Activated CD8-positive, alpha-beta memory T cell treated with anti-CD3 and anti-CD28 coated beads for 36 hours (primary cell): ENCODE measurements around the gene MXD1. TPM values are rescaled to one million over a fixed set of nuclear protein-coding genes. Genes with fewer than 3 reads are reported as not detected.

ENCODE experiments used
- CTCF ChIA-PET: fragments of 350-600 bp; sonication (Branson Sonifier 250); formaldehyde crosslinking; loops from one replicate; lab custom pipeline; 2021; ENCODE audit warnings: antibody characterized with exemption; lab: Charles Lee
- POLR2A ChIA-PET: fragments of 350-600 bp; sonication (Branson Sonifier 250); formaldehyde crosslinking; loops from one replicate; lab custom pipeline; 2021; ENCODE audit warnings: antibody characterized with exemption; lab: Charles Lee
- total RNA-seq, 2 experiments: library from RNA; stranded (reverse); gene quantifications; one replicate each; pipeline ENCODE4 v1.2.3, GENCODE V29; 2021

Gene MXD1
- total RNA-seq, 2 experiments from 2014 or later = 5.7 to 6.4 TPM

DNA sequence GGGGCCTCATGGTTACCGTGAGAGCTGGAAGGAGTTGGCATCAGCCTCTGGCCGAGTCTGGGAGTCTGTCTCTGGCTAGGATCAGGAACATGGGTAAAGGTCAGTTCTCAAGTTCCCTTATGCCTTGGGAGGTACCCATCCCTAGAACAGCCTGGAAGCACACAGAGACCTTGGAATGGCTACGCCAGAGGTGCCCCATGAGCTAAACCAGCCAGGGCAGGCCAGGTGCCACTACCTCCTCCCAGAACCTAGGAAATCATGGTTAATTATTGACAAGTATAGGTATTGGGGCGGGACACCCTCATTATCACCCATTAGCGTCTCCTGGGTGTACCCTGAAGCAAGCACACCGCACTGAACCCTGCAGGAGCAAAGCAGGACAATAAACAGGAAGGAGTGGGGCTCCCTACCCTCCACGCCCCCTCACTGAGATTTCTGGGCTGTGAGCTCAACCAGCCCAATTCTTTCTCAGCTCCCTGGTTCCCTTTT is 49.5 kb downstream of the MXD1 start:
- POLR2A ChIA-PET = no interaction called here

DNA sequence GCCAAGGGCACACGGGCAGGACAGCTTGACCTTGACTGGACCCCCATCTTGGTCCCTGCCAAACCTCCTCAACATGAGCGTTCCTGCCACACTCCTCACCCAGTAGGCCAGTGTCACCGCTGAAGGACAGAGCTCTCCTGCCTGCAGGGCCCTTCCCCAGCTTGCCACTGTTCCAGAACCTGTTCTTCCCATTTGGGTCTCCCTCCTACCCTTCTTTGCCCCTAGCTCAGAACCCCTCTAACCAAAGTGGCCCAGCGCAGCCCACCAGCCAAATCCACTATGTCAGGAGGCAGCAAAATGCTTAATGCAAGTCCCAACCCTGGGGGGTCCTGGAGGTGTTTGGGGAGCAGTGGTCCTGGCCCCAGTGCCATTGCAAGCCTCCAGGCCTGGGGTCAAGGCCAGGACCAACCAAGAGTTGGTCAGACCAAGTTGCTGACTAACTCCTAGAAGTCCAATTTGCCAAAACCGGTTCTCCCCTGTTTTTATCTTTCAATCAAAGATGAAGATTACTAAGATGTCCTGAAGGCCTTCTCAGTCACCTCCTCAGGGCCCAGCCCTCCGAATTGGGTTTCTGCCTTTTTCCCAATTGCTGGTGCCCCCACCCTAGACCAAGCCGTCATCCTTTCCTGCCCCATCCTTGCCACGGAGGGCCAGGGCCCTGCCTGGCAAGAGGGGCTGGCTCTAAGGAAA is 51.0 kb downstream of the MXD1 start:
- ChIA-PET CTCF (no interaction called here), POLR2A (no interaction called here)

More for the DNA sequence above, 49.5 kb downstream of the MXD1 start:
- CTCF ChIA-PET = interaction anchor here (1.8 kb wide), 1 partner anchor 240 kb away, joined by 4 read pairs; no protein-coding TSS in a partner anchor

DNA sequence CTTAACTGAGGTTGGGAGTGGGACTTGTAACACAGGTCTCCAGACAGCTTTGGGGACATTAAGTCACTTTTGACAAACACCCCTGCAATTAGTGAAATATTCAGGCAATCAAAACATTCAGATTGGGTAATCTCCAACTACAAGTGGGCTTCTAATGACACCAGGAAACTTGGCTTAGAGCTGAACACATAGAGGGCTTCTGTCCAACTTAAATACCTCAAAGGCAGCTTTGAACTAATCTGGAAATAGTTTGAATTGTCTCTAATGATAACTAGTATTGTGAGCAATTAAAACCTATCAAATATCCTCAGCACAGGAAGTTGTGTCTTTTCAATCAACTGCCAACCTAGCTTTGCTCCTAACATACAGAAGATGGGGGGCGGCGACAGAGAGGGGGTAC is 51.6 kb downstream of the MXD1 start:
- POLR2A ChIA-PET = no interaction called here
- CTCF ChIA-PET = no interaction called here

DNA sequence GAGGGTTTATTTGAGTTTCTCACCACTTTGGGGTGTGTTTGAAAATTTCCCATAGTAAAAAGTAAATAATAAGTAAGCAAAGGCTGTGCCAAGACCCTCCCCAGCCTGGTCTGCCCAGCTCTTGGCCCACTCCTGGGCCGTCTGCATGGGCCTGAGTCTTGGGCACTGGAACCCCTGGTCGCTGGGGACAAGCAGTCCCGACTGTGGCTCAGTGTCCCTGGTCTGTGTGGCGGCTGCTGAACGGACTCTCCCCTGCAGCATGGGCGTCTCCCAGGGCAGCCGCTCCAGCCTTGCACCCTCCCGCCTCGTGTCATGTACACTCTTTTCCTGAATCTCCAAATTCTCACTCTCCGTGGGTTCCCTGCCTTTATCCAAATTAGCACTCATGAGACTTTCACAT is 53.7 kb downstream of the MXD1 start:
- ChIA-PET POLR2A (no interaction called here), CTCF (no interaction called here)

DNA sequence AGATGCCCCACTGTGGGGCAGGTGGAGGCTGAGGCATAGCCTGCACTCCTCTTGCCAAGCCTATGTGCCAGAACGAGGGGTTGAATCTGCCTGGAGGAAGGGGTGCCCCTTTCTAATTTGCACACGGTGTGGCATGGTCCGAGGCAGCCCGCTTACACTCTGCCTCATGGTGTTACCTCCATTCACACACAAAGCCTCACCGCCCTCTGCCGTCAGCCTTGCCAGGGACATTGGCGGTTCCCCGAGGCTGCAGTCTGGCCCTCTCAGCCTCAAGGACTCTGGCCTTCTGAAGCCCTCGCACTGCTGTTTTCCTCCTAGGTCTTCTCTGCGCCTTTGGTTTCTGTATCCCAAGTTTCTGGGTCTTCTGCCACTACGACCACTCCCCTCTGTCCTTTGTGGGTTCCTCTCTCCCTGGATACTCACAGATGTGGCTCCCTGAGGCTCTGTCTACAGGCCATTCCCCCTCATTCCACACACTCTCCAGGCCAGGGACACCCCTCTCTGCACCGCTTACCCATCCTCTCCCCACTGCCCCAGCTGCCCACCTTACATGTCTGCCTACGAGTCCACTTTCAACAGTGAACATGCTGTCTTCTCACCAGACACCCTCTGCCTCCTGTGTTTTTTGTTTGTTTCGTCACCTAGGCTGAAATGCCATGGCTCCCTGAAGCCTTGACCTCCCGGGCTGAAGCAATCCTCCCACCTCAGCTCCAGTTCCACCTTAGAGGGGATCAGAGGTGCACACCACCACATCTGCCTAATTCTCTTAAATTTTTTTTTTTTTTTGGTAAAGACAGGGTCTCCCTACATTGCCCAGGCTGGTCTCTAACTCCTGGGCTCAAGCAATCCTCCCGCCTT is 54.4 kb downstream of the MXD1 start:
- POLR2A ChIA-PET = no interaction called here
- CTCF ChIA-PET = no interaction called here

DNA sequence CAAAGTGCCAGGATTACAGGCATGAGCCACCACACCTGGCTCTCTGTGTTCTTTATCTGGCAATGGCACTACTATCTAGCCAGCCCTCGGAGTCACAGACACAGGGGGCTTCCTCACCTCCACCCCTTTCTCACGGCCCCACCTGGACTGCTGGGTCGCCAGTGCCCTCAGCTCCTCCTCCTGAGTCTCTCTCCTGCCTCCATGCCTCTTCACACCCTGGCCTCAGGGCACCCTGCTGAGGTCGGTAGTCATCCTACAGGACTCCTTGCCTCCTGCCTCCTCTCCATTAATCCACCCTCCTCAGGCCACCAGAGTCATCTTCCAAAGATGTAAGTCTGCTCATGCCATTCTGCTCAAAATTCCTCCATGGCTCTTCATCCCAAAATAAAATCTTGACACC is 55.1 kb downstream of the MXD1 start:
- ChIA-PET POLR2A (no interaction called here), CTCF (no interaction called here)

DNA sequence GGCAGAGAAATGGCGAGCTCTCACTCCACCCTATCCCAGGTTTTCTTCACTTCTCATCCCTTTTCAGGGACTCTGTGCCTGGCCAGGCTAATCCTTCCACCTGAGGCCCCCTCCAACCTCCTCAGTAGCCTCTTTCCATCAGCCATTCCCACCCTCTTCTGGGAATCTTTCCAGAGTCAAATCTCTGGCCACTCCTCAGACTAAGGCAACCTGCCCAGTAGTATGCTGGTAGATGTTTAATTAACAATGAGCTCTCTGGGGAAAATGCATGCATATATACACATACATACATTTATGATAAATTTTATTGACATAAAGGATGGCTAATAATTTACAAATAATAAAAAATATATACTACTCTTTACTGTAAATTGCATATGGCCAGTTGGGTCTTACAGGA is 57.9 kb downstream of the MXD1 start:
- ChIA-PET CTCF (no interaction called here), POLR2A (no interaction called here)

DNA sequence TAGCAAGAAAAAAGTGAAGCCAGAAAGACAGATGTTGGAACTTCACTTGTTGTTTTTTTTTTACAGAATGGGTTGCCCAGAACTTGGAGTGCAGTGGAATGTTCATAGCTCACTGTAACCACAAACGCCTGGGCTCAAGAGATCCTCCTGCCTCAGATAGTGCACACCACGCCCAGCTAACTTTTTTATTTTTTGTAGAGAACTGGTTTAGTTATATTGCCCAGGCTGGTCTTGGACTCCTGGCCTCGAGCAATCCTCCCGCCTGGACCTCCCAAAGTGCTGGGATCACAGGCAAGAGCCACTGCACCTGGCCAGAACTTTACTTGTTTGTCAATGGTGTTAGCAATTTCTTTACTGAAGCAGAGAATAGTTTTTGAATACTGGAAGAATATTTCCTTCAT is 58.4 kb downstream of the MXD1 start:
- ChIA-PET POLR2A (no interaction called here), CTCF (no interaction called here)

DNA sequence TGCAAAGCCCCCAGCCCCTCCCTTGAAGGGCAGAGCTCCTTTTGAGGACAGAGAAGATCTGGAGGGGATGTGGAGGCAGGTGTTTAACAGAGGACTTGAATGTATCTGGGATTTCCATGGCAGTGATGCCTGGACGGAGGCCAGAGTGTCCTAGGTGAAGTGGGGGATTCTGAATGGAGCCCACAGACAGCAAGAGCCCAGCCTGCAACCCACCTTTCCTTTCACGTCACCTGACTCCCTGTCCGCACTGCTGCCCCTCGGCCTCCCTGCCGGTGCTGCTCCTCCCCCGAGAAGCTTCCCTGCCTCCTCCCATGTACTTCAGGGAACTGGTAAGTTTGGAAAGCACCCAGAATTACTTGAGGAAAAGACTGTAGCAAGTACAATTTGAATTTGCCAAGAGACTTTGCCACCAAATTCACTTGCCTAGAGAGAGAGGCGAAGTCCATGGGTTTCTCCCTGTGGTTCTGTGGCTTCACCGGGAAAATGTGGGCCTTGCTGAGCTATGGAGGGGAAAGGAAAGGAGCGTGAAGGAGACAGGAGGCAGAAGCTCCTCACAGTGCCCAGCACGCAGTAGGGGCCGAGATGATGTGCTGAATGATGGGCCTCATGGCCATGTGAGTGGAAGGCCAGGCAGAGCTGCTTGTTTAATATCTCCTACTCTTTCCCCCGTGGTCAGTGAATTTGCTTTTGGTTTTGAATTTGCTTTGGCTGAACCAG is 60.4 kb downstream of the MXD1 start:
- ChIA-PET POLR2A (no interaction called here), CTCF (interaction anchor here (1.1 kb wide), 1 partner anchor 22 kb away, joined by 3 read pairs; no protein-coding TSS in a partner anchor)

DNA sequence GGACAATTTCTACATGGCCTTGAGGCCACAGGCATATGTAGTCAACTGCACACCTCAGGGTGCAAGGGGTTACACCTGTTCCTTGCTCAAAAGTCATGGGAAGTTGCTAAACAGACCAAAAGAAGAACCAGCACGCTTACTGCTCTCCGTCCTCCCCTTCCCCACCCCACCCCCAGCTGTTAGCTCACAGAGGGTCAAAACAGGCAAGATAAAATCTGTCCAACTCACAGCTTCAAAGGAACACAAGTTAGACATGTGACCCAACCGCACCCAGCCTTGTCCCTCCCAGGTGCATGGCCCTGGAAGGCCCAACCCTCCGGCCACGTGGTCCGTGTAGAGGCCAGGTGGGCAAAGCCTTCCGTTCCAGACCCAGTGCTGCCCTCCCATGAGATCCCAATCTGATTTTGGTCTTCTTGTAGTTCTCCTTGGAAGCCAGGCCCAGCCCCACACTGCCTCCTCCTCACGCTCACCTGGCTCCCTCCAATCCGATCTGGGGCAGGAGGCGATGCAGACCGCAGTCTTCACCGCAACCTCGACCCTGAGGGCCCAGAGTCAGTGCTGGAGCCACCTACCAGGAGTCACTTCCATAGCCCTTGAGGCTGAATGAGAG is 61.0 kb downstream of the MXD1 start:
- CTCF ChIA-PET = no interaction called here

DNA sequence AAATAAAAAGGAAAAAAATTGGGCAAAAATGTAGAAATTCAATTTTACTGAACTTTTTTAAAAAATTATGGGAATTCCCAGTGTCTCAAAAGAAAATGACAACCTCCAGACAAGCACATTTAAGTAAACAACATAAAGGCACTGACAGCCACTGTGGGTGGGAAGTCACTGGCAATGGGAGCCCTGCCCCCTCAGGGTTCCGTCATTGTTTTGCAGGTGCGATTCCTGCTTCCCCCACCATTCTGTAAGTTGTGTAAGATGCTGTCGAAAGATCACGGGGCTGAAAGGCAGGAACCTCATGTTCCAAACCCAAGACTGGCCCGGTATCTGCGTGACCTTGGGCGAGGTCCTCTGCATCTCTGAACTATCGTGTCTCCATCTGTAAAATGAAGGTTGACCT is 62.3 kb downstream of the MXD1 start:
- CTCF ChIA-PET = no interaction called here
- POLR2A ChIA-PET = no interaction called here

More for the DNA sequence above, 61.0 kb downstream of the MXD1 start:
- POLR2A ChIA-PET = no interaction called here

DNA sequence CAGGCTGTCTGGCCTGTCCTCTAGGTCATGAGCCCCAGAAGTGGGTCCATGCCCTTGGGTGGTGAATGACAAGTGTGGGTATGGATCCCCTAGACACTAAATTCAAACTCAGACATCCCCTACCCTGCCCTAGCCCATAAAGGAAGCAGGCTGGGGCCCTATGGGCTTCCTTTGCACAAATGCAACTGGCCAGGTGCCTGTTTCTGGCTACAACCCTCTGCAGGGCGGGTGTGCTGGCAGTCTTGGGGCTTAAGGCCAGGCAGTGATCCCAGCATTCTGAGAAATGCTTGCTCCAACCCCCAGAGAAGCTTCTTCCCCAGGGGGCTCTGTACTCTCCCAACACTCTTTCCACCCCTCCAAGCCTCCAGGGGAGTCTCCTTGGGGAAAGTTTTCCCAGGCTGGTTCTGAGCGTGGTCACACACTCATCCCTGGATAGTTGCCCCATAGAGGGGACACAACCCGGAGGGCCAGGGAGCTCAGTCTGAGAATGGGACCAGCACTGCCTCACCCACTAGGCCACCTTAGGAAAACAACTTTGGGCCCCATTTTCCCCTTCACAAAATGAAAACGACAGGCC is 63.1 kb downstream of the MXD1 start:
- POLR2A ChIA-PET = no interaction called here

DNA sequence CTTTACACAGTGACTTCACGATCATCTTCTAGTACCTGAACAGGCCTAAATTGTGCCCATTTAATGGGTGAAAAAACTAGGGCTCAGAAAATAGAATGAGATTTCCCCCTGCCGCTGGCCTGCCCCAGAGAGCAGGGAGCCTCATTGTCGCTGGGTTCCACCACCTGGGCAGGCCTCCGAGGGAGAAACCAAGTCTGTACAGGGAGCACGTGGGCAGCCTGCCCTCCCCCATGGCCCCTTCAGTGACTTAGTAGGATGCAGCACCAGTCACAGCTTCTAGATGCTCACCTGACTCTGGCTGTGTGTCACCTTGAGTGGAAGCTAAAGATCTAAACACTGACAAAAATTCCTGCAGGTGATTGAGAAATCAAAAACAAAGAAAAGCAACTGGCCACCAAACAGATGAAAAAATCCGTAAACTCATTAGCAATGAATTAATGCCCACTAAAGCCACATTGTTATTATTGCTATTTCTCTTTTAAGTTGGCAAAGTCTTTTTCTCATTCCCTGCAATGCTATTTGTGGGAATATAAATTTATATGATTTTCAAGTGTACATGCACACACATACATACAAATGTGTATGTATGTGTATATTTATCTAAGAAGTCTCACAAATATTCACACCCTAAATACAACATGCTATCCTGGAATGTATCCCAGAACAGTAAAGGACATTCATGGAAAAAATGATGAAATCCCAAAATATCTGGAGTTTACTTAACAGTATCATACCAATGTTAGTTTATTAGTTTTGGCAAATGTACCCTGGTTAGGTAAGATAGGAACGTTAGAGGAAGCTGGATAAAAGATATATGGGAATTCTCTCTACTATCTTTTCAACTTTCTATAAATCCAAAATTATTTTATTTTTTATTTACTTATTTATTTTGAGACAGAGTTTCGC is 65.2 kb downstream of the MXD1 start:
- POLR2A ChIA-PET = no interaction called here

More for the DNA sequence above, 63.1 kb downstream of the MXD1 start:
- CTCF ChIA-PET = no interaction called here

DNA sequence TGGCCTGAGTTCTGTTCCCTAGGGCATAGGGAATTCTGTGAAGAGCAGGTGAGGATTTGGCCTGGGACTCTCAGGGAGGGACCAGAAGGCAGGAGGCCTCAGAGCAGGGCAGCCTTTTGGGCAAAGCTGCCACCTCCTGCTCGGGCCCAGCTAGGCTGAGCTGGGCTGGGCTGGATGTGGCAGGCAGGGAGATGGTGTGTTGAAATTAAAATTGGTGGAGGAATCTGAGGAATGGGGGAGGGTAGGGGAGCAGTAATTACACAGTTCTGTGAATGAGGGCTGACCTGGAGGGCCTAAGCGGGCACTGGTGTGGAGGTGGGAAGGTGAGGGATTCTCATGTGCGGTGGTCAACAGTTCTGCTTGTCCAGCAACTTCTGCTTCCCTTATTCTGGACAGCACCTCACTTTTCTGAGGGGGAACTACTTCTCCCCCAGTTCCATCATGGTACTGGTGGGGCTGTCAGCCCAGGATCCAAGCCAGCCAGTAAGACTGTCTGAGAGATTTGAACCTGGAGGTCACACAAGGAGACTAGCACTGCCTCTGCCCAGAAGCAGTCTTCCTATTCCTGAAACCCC is 68.6 kb downstream of the MXD1 start:
- CTCF ChIA-PET = no interaction called here
- POLR2A ChIA-PET = no interaction called here

More for the DNA sequence above, 65.2 kb downstream of the MXD1 start:
- CTCF ChIA-PET = no interaction called here

DNA sequence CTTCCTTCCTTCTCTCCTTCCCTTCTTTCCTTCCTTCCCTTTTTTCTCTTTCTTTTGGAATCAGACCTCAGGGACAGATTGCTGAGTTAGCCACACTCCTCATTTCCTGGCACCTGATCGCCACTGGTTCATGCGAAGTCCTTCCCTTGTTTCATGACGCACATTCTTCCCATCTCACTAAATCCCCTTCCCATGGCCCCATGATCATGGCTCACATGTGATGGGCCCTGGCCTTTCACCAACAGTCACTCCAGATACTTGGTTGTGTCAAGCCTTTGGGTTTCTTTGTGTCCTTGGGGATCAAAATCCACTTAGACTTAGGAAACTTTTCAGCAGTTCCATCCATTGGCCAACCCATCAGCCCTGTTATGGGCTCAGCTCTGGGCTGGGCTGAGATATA is 70.3 kb downstream of the MXD1 start:
- POLR2A ChIA-PET = no interaction called here

DNA sequence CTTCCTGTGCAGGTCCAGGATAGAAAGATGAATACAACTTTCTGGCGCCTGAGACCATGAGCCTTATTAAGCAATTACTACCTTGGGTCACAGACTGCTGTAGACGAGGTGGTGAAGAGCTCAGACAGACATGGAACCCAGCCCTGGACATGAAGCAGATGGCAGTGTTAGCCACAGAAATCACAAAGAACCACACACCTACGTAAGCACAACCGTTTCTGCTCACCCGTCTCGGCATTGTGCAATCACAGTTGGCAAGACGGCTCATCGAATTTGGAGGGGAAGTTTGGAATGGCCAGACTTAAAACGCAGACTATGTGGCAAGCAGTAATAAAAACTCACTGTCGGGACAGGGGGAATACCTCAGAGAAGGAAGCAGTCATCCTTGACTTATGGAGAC is 70.8 kb downstream of the MXD1 start:
- ChIA-PET POLR2A (no interaction called here), CTCF (no interaction called here)

More for the DNA sequence above, 70.3 kb downstream of the MXD1 start:
- CTCF ChIA-PET = no interaction called here

DNA sequence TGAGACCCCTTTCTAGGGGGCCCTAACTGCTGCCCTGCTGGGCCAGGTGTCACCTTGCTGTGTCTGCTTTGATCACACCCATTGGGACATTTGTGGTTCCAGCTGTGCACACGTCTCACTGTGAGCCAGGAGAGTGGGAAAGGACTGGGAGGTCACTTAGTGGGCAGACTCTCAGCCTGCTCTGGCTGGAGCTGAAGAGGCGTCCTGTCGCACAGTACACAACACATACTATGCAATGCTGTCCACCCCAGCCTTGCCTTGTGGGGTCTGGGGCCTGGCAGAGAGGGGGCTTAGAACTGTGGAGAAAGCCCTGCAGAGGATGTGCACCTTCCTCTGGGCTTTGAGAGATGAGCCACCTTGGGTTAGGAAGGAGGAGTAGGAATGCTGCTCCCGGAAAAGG is 71.8 kb downstream of the MXD1 start:
- ChIA-PET CTCF (no interaction called here), POLR2A (no interaction called here)

DNA sequence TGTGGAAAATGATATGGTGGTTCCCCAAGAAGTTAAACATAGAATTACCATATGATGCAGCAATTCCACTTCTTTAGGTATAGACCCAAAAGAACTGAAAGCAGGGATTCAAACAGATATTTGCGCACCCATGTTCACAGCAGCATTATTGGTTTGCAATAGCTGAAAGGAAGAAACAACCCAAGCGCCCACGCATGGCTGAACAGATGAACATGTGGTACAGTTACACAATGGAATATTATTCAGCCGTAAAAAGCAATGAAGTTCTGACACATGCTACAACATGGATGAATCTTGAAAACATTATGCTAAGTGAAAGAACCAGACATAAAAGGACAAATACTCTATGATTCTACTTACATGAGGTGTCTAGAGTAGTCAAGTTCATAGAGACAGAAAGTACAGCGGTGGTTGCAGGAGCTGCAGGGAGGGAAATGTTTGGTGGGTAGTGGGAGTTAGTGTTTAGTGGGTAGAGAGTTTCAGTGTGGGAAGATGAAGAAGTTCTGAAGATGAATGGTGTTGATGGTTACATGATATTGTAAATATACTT is 73.3 kb downstream of the MXD1 start:
- CTCF ChIA-PET = no interaction called here
- POLR2A ChIA-PET = no interaction called here
